PC-9 (cell line): ENCODE results near the gene USH1G.

Source experiments
- CTCF ChIP-seq: fragments of 200-600 bp; sonication (generic); conservative IDR thresholded peaks from 2 replicates; pipeline ENCODE4 v1.6.1; 2017; ENCODE audit warnings: mixed run types, antibody characterized with exemption, mild to moderate bottlenecking, moderate library complexity
- EZH2 ChIP-seq: fragments of 200-600 bp; sonication (generic); IDR thresholded peaks from 2 replicates; pipeline ENCODE4 v1.8.0; 2017; ENCODE audit warnings: antibody characterized with exemption, low read depth

DNA sequence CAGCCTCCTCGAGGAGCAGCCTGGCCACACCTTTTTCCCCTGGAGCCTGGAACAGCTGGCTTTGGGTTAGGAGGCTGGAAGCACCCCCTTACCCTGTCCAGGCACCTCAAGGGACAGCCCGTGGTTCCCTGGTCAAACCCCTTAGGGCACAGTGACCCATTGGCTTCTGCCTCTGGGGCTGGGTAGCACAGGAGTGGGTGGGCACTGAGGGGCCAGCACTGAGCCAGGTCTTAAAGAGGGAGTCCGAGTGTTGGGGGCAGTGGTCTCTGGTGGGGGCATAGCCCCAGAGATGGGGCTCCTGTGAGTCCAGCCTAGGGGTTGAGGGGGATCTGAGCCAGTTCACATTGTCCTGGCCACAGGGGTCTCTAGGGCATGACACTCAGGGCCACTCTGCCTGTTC is 28.0 kb upstream of the USH1G start:
- TF ChIP-seq EZH2 (no peak), CTCF (no peak)
